Naive thymus-derived CD4-positive, alpha-beta T cell (primary cell): ENCODE results near the gene NIPA2. TPM values are rescaled to one million over a fixed set of nuclear protein-coding genes. Genes with fewer than 3 reads are reported as not detected.

Experiments
- ATAC-seq: fragments of 150-1000 bp; cut with Tn5 transposase; 2 replicates; pipeline ENCODE4 v1.10.0; 2021; ENCODE audit warnings: mild to moderate bottlenecking, moderate library complexity
- CTCF ChIA-PET: fragments of 350-600 bp; sonication (Branson Sonifier 250); formaldehyde crosslinking; loops from one replicate; lab custom pipeline; 2021; ENCODE audit warnings: antibody characterized with exemption; lab: Charles Lee
- POLR2A ChIA-PET: fragments of 350-600 bp; sonication (Branson Sonifier 250); formaldehyde crosslinking; loops from one replicate; lab custom pipeline; 2021; ENCODE audit warnings: antibody characterized with exemption, inconsistent platforms; lab: Charles Lee
- DNase-seq, 9 donors: peaks; one replicate each; pipeline versions ENCODE4 v3.0.0 to v3.0.0-alpha.2; 2020 to 2022; ENCODE audit warnings: mixed read lengths in 1 of 9
- H3K27ac ChIP-seq: one replicate; pipeline ENCODE4 v1.7.0; 2013; ENCODE audit warnings: mild to moderate bottlenecking, low read depth, low read length, moderate library complexity
- H3K27me3 ChIP-seq, 2 donors: one replicate each; pipeline ENCODE4 v1.7.0; 2013; ENCODE audit warnings: low read length in 2 of 2, mild to moderate bottlenecking in 2 of 2, moderate library complexity in 2 of 2; ENCODE audit not compliant: control insufficient read depth in 2 of 2, insufficient read depth in 2 of 2
- H3K36me3 ChIP-seq, 3 experiments: 1 replicate in 2 of 3; 2 replicates in 1 of 3; pipeline ENCODE4 v1.7.0; 2013; ENCODE audit warnings: low read length in 3 of 3, mild to moderate bottlenecking in 3 of 3, moderate library complexity in 1 of 3; ENCODE audit not compliant: insufficient read depth in 3 of 3, control insufficient read depth in 2 of 3
- H3K4me1 ChIP-seq, 2 donors: one replicate each; pipeline ENCODE4 v1.7.0; 2013; ENCODE audit warnings: low read length in 2 of 2, mild to moderate bottlenecking in 2 of 2, moderate library complexity in 1 of 2; ENCODE audit not compliant: control insufficient read depth in 2 of 2, insufficient read depth in 2 of 2
- H3K4me3 ChIP-seq: 2 replicates; pipeline ENCODE4 v1.7.0; 2013; ENCODE audit warnings: mild to moderate bottlenecking, low read length
- H3K9me3 ChIP-seq, 3 experiments: 1 replicate in 2 of 3; 2 replicates in 1 of 3; pipeline ENCODE4 v1.7.0; 2013; ENCODE audit warnings: low read length in 3 of 3; ENCODE audit not compliant: control insufficient read depth in 2 of 3
- H3K27ac Mint-ChIP-seq, 9 donors: one replicate each; pipeline ENCODE4 v1.8.0; 2020 to 2022; ENCODE audit warnings: mixed read lengths in 9 of 9, mild to moderate bottlenecking in 8 of 9, moderate library complexity in 5 of 9, inconsistent platforms in 2 of 9
- H3K27me3 Mint-ChIP-seq, 5 donors: one replicate each; pipeline ENCODE4 v1.8.0; 2021 to 2022; ENCODE audit warnings: mixed read lengths in 5 of 5, mild to moderate bottlenecking in 1 of 5
- H3K36me3 Mint-ChIP-seq, 5 donors: one replicate each; pipeline ENCODE4 v1.8.0; 2020 to 2022; ENCODE audit warnings: mixed read lengths in 5 of 5, mild to moderate bottlenecking in 3 of 5, inconsistent platforms in 1 of 5
- H3K4me1 Mint-ChIP-seq, 7 donors: one replicate each; pipeline ENCODE4 v1.8.0; 2020 to 2022; ENCODE audit warnings: mixed read lengths in 7 of 7, mild to moderate bottlenecking in 3 of 7, inconsistent platforms in 1 of 7
- H3K4me3 Mint-ChIP-seq, 10 donors: one replicate each; pipeline ENCODE4 v1.8.0; 2020 to 2022; ENCODE audit warnings: mild to moderate bottlenecking in 10 of 10, mixed read lengths in 10 of 10, moderate library complexity in 6 of 10, inconsistent platforms in 2 of 10
- H3K9me3 Mint-ChIP-seq, 11 donors: one replicate each; pipeline ENCODE4 v1.8.0; 2020 to 2022; ENCODE audit warnings: mixed read lengths in 11 of 11, mild to moderate bottlenecking in 4 of 11, inconsistent platforms in 1 of 11, moderate library complexity in 1 of 11
- intact Hi-C, 2 donors: fragments of 100-400 bp; cut with micrococcal nuclease; formaldehyde crosslinking; loops; one replicate each; pipeline ENCODE4 v1.15.1; 2023
- polyA plus RNA-seq, 2 donors: library from polyadenylated mRNA; unstranded; fragments of 300-500 nt; fragmentation: Illumina TruSeq; gene quantifications; one replicate each; pipeline ENCODE4 v1.2.3, GENCODE V29; 2021
- total RNA-seq, 6 experiments: library from RNA in 5 of 6; stranded (reverse) in 5 of 6; gene quantifications; 1 replicate in 5 of 6; 2 replicates in 1 of 6; pipeline ENCODE4 v1.2.3 and lab custom pipeline; 2021 to 2026

NIPA2 gene
- total and polyA plus RNA-seq, 7 experiments from 2014 or later = 28.7 to 42.0 (median 37.0) TPM

- H3K4me1 ChIP-seq = peaks cover under 1 to 5% of the 10 kb centered on the region in 2 donors
- H3K9me3 ChIP-seq = no peaks in the 10 kb centered on the region
- H3K27ac ChIP-seq = no peak overlapping the region
- H3K9me3 Mint-ChIP-seq = peaks cover 0 to 3% (median 0%) of the 10 kb centered on the region in 11 donors
- H3K27me3 Mint-ChIP-seq = no peaks in the 10 kb centered on the region
- DNase-seq (no peak), ATAC-seq (no peak)
- H3K4me3 Mint-ChIP-seq = no peak overlapping the region
- no peak overlapping the region for H3K4me3 ChIP-seq
- intact Hi-C loops = no loop called here
- peak overlapping the region in 2 of 9 donors; percentile 21 to 52 for H3K27ac Mint-ChIP-seq
- peaks cover 18 to 67% (median 48%) of the 10 kb centered on the region in 7 donors for H3K4me1 Mint-ChIP-seq
- ChIA-PET POLR2A (no interaction called here), CTCF (no interaction called here)
- H3K36me3 Mint-ChIP-seq = peaks cover 0 to 16% (median 14%) of the 10 kb centered on the region in 5 donors
- H3K27me3 ChIP-seq = no peaks in the 10 kb centered on the region
- peaks cover 3 to 48% (median 3%) of the 10 kb centered on the region in 3 experiments for H3K36me3 ChIP-seq
Measured at GRCh38 chr15:22846073-22846472, 7.6 kb downstream of the NIPA2 start.

GRCh38 chr15:22850055-22850454, 11.6 kb downstream of the NIPA2 start:
- H3K27me3 ChIP-seq = no peaks in the 10 kb centered on the region
- CTCF ChIA-PET = no interaction called here
- DNase-seq = no peak
- H3K27ac ChIP-seq = no peak overlapping the region
- H3K4me1 Mint-ChIP-seq = peaks cover 10 to 42% (median 30%) of the 10 kb centered on the region in 7 donors
- POLR2A ChIA-PET = no interaction called here
- no peaks in the 10 kb centered on the region for H3K9me3 Mint-ChIP-seq
- H3K4me3 ChIP-seq = no peak overlapping the region
- peak overlapping the region in 3 of 9 donors; percentile 12 to 46 (median 14) for H3K27ac Mint-ChIP-seq
- no peaks in the 10 kb centered on the region for H3K27me3 Mint-ChIP-seq
- intact Hi-C loops = no loop called here
- peaks cover 9 to 58% (median 15%) of the 10 kb centered on the region in 3 experiments for H3K36me3 ChIP-seq
- no peak for ATAC-seq
- peaks cover 3 to 20% (median 19%) of the 10 kb centered on the region in 5 donors for H3K36me3 Mint-ChIP-seq
- no peaks in the 10 kb centered on the region for H3K9me3 ChIP-seq
- H3K4me1 ChIP-seq = no peaks in the 10 kb centered on the region
- H3K4me3 Mint-ChIP-seq = no peak overlapping the region

GRCh38 chr15:22851513-22851912, 13.0 kb downstream of the NIPA2 start:
- H3K27ac Mint-ChIP-seq = no peak overlapping the region
- no peak overlapping the region for H3K4me3 ChIP-seq
- H3K9me3 ChIP-seq = no peaks in the 10 kb centered on the region
- H3K36me3 Mint-ChIP-seq = peaks cover 8 to 24% (median 15%) of the 10 kb centered on the region in 5 donors
- ChIA-PET POLR2A (interaction anchor here (1.4 kb wide), 1 partner anchor 14 kb away, joined by 5 read pairs; the partner anchor contains the start of gene NIPA2), CTCF (no interaction called here)
- peaks cover 9 to 62% (median 15%) of the 10 kb centered on the region in 3 experiments for H3K36me3 ChIP-seq
- no peak overlapping the region for H3K27ac ChIP-seq
- no peaks in the 10 kb centered on the region for H3K27me3 ChIP-seq
- H3K4me1 Mint-ChIP-seq = peaks cover 10 to 28% (median 20%) of the 10 kb centered on the region in 7 donors
- no peaks in the 10 kb centered on the region for H3K4me1 ChIP-seq
- no peaks in the 10 kb centered on the region for H3K27me3 Mint-ChIP-seq
- no peaks in the 10 kb centered on the region for H3K9me3 Mint-ChIP-seq
- no peak for ATAC-seq
- DNase-seq = no peak
- no peak overlapping the region for H3K4me3 Mint-ChIP-seq
- intact Hi-C loops = no loop called here

GRCh38 chr15:22855791-22856190, 17.3 kb downstream of the NIPA2 start:
- peaks cover 8 to 44% (median 25%) of the 10 kb centered on the region in 5 donors for H3K36me3 Mint-ChIP-seq
- Histone ChIP-seq H3K27ac (no peak overlapping the region), H3K27me3 (no peaks in the 10 kb centered on the region), H3K36me3 (peaks cover 9 to 34% (median 16%) of the 10 kb centered on the region in 3 experiments), H3K9me3 (no peaks in the 10 kb centered on the region), H3K4me3 (no peak overlapping the region), H3K4me1 (no peaks in the 10 kb centered on the region)
- no peak for DNase-seq
- no peaks in the 10 kb centered on the region for H3K27me3 Mint-ChIP-seq
- intact Hi-C loops = no loop called here
- H3K9me3 Mint-ChIP-seq = no peaks in the 10 kb centered on the region
- no peak overlapping the region for H3K4me3 Mint-ChIP-seq
- peaks cover 3 to 9% (median 5%) of the 10 kb centered on the region in 7 donors for H3K4me1 Mint-ChIP-seq
- POLR2A ChIA-PET = no interaction called here
- no peak for ATAC-seq
- peak overlapping the region in 2 of 9 donors; percentile 2 to 79 for H3K27ac Mint-ChIP-seq
- CTCF ChIA-PET = no interaction called here

- Histone ChIP-seq H3K27me3 (no peaks in the 10 kb centered on the region), H3K4me3 (no peak overlapping the region), H3K9me3 (no peaks in the 10 kb centered on the region), H3K27ac (no peak overlapping the region), H3K36me3 (peaks cover 12 to 36% (median 14%) of the 10 kb centered on the region in 3 experiments), H3K4me1 (no peaks in the 10 kb centered on the region)
- DNase-seq (no peak), ATAC-seq (no peak)
- Mint-ChIP-seq H3K4me3 (no peak overlapping the region), H3K36me3 (peaks cover 8 to 47% (median 28%) of the 10 kb centered on the region in 5 donors), H3K27ac (peak overlapping the region in 3 of 9 donors; percentile 18 to 67 (median 21)), H3K27me3 (no peaks in the 10 kb centered on the region), H3K4me1 (peaks cover 0 to 6% (median 3%) of the 10 kb centered on the region in 7 donors), H3K9me3 (no peaks in the 10 kb centered on the region)
- intact Hi-C loops = no loop called here
- POLR2A ChIA-PET = no interaction called here
- CTCF ChIA-PET = no interaction called here
Measured at GRCh38 chr15:22856659-22857058, 18.2 kb downstream of the NIPA2 start.

GRCh38 chr15:22861161-22861560, 22.7 kb downstream of the NIPA2 start:
- Histone ChIP-seq H3K27me3 (no peaks in the 10 kb centered on the region), H3K4me1 (no peaks in the 10 kb centered on the region), H3K9me3 (no peaks in the 10 kb centered on the region), H3K36me3 (peaks cover 7 to 28% (median 9%) of the 10 kb centered on the region in 3 experiments), H3K27ac (no peak overlapping the region), H3K4me3 (no peak overlapping the region)
- H3K27me3 Mint-ChIP-seq = no peaks in the 10 kb centered on the region
- H3K36me3 Mint-ChIP-seq = peaks cover 5 to 56% (median 33%) of the 10 kb centered on the region in 5 donors
- ChIA-PET POLR2A (no interaction called here), CTCF (no interaction called here)
- DNase-seq (no peak), ATAC-seq (no peak)
- no peak overlapping the region for H3K4me3 Mint-ChIP-seq
- peak overlapping the region in 3 of 9 donors; percentile 14 to 60 (median 51) for H3K27ac Mint-ChIP-seq
- intact Hi-C loops = no loop called here
- H3K9me3 Mint-ChIP-seq = no peaks in the 10 kb centered on the region
- peaks cover 5 to 12% (median 6%) of the 10 kb centered on the region in 7 donors for H3K4me1 Mint-ChIP-seq

GRCh38 chr15:22863356-22863755, 24.9 kb downstream of the NIPA2 start:
- Mint-ChIP-seq H3K36me3 (peaks cover 8 to 56% (median 38%) of the 10 kb centered on the region in 5 donors), H3K4me3 (no peak overlapping the region), H3K4me1 (peaks cover 5 to 13% (median 6%) of the 10 kb centered on the region in 7 donors), H3K27me3 (no peaks in the 10 kb centered on the region), H3K27ac (peak overlapping the region in 6 of 9 donors; percentile 17 to 58 (median 40)), H3K9me3 (no peaks in the 10 kb centered on the region)
- no peak overlapping the region for H3K4me3 ChIP-seq
- POLR2A ChIA-PET = no interaction called here
- no peaks in the 10 kb centered on the region for H3K9me3 ChIP-seq
- CTCF ChIA-PET = no interaction called here
- H3K4me1 ChIP-seq = no peaks in the 10 kb centered on the region
- H3K27ac ChIP-seq = no peak overlapping the region
- no peaks in the 10 kb centered on the region for H3K27me3 ChIP-seq
- ATAC-seq (no peak), DNase-seq (no peak)
- intact Hi-C loops = no loop called here
- peaks cover 8 to 49% (median 18%) of the 10 kb centered on the region in 3 experiments for H3K36me3 ChIP-seq
